Sigmoid colon (tissue), 3 donors: ENCODE measurements around the gene ARHGEF7.

ENCODE experiments used
- CTCF ChIP-seq, 4 experiments: fragments of 450-650 bp in 3 of 4; fragments of 200-600 bp in 1 of 4; IDR thresholded peaks; one replicate each; pipeline ENCODE4 v1.5.1; 2016 to 2019; ENCODE audit warnings: antibody characterized with exemption in 4 of 4, mild to moderate bottlenecking in 3 of 4, moderate library complexity in 2 of 4
- POLR2A ChIP-seq, 2 donors: fragments of 450-650 bp; IDR thresholded peaks; one replicate each; pipeline ENCODE4 v1.6.1; 2016; ENCODE audit warnings: antibody characterized with exemption in 2 of 2, mild to moderate bottlenecking in 2 of 2, moderate library complexity in 2 of 2

- TF ChIP-seq POLR2A (IDR thresholded peaks at IDR 0.05) (no peak), CTCF (IDR thresholded peaks at IDR 0.05) (no peak)
Measured at GRCh38 chr13:111232191-111232590, 117.1 kb downstream of the ARHGEF7 start.
